Inflammatory macrophage (primary cell): ENCODE measurements around the gene CASP10.

Experiments
- DNase-seq, 2 donors: peaks; one replicate each; pipeline ENCODE4 v3.0.0-alpha.2; 2020 to 2022

The CASP10 gene

DNA sequence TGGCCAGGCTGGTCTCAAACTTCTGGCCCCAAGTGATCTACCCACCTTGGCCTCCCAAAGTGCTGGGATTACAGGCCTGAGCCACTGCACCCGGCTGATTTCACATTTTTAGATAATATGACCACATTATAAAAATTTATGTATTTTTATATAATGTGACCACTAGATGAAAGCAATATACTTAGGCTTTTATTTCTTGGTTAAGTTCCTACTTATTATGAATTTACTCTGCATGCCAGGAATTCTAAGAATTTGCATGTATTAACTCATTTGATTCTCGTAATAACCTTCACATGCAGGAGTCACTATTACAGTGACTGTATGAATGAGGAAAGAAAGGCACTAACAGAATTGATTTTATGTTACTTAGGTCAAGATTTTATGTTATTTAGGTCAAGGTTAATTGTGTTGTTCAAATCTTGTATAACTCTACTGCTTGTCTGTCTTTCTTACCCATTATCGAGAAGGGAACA, 51.8 kb downstream of the CASP10 start:
- no peak for DNase-seq

DNA sequence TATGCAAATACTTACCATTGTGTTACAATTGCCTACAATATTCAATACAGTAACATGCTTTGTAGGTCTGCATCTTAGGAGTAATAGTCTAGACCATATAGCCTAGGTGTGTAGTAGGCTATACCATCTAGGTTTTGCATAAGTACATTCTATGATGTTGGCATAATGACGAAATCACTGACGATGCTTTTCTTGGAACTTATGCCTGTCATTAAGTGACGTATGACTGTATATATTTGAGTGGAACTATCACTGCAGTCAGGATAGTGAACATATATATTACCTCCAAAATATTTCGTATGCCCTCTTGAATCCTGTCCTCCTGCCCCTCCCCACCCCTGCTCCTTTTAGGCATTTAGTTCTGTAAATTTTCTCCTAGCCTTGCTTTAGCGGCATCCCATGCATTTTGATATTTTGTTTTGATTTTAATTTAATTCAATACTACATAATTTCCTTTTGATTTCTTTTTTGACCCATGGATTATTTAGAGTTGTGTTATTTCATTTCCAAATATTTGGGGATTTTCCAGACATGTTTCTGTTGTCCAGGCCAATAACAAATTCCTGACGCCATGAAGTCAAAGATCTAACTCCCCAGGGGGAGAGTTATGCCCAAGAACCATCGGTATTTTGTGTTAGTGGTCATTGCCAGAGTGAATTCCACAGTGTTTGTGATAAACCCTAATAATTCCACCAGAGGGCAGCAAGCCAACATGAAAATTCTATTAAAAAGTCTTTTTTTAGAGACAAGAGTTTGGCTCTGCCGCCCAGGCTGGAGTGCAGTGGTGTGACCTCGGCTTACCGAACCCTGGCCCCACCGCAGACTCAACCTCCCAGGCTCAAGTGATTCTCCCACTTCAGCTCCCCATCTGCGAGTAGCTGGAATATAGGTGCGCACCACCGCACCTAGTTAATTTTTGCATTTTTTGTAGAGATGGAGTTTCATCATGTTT, 53.2 kb downstream of the CASP10 start:
- peak; percentile 65 to 89 for DNase-seq

DNA sequence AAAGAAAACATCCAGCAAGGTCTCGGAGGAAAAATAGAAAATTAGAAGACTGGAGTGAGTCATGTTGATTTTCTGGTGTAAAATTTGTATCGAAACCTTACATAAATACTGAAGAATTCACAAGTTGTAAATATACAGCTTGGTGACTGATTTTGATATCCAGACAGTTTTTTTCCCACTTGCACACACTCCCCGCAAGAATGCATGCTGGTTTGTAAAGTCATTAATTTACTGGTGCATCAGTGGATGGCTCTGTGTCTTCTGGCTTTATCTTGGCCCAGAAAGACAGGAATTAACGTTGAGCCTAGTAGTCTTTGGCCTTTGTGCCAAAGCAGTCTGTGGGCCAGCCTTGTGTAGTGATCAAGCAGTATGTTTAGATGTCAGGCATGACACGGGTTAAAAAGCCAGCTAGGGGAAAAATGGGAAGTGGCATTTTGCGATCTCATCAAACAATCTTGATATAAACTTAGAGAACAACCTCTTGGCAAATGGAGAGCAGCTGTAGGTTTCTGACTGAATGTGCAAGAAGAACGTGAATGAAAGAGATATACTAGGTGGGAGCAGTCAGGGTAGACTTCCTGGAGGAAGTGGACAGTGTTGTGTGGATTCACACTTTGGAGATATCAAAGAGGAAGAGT, 54.7 kb downstream of the CASP10 start:
- DNase-seq, result peak; percentile 44 to 62

DNA sequence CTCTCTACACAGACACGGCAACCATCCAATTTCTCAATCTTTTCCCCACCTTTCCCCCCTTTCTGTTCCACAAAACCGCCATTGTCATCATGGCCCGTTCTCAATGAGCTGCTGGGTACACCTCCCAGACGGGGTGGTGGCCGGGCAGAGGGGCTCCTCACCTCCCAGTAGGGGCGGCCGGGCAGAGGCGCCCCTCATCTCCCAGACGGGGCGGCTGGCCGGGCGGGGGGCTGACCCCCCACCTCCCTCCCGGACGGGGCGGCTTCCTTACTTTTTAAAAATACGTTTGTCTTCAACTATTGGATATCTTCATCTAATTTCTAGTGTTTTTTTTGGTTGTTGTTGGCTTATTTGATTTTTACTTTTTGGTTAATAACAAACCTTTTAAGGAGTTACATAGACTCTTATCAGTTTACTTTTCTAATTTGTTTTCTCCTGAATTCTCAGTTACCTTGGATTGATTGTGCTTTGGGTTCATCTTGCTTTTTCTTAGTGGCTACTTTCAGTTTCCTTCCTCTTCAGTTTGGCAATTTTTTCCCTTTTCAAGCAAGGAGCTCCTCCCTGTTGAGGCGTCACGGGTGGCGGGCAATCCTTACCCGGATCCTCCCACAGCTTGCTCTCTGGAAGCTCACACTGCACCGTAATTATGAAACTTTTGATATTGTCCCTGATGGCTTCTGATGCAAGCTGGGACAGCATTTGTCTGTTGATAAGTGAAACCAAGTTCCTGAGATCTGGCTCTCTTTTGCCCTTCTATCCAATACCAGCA, 56.4 kb downstream of the CASP10 start:
- DNase-seq, result peak; percentile 94 to 96

DNA sequence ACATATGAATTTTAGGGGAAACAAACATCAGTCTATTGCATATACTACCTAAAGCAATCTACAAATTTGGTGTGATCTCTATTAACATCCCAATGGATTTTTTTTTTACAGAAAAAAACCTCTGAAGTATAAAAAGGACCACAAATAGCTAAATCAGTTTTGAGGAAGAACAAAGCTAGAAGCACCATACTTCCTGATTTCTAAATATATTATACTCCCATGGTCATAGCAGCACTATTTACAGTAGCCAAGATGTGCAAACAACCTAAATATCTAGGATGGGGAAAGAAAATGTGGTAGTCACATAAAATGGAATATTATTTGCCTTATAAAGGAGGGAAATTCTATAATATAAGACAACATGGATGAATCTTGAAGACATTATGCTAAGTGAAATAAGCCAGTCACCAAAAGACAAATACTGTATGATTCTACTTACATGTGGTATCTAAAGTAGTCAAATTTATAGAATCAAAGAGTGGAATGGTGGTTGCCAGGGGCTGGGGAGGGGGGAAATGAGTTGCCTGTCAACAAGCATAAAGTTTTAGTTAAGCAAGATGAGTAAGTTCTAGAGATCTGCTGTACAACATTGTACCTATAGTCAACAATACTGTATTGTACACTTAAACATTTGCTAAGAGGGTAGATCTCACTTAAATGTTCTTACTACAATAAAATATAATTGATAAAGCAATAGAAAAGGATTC, 59.8 kb downstream of the CASP10 start:
- peak; percentile 33 to 72 for DNase-seq

DNA sequence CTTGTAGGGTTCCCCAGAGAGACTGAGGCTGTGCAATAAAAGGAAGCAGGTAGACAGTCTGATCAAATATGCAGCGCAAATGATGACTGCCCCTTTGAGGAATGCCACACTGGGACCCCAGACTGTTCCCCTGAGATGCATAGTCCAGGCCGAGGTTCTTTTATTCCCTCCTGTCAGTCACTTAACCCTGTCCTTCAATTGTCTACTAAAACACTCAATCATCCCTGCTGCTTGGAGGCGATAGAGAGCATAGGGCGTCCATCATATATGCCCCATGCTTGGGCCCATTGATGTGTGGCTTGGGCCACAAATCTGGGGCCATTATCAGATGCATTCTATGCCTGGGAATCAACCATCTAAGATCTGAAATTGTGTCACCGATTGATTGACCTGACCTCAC, 61.9 kb downstream of the CASP10 start:
- DNase-seq, result no peak

DNA sequence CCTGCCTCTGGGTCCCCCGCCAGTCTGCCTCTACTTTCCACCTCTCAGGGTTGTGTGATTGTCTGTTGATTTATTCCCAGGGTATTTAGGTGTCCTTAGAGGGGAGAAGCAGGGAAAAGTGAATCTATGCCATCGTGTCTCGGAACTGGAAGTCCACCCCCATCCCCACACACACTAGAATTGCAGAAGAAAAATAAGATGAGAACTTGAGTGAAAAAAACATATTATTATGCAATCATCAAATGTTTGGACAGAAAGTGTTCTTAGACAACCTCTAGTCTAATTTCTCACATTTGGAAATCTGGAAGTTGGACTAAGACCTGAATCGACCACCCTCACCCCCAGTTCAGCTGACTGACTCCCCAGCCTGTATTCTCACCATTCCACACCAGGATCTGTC, 63.3 kb downstream of the CASP10 start:
- peak; percentile 47 to 84 for DNase-seq

DNA sequence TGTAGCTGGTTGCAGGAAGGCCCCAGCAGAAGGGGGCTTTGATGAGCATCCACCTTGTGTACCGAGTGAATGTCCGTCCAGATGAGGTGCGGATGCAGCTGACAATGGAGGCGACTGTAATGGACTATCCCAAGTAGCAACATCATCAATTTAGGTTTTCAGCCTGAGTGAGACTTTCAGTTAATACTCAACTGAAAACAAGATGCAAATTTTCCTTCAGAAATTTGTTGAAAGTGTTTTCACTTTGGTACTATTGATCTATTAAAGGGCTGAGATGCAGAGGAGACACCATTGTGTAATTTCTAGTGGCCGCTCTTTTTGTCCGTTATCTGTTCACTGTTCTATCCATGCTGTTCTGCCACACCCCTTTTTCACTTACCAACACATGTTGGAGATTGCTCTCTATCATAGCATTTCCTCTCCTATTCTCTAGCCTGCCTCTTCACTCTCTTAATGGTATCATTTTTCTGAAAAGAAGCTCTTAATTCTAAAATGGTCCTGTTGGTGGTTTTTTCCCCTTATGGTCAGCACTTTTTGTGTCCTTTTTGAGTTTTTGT, 65.4 kb downstream of the CASP10 start:
- no peak for DNase-seq

DNA sequence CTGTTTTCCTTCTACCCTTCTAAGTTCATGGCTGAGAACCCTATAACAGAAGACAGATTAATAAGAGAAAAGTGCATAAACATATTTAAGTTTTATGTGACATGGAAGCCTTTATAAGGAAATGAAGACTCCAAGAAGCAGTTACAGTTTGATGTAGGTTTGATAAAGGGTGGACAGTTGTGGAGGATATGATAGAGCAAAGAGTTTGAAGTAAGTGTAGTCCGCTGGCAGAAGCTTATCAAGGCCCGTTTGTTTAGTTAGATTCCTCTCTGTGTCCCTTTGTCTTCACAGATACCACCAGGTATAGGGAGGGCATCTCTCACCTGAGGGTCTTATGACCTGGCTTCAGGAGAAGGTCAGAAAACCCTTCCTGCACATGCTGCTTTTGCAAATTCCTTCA, 66.9 kb downstream of the CASP10 start:
- DNase-seq, result no peak

DNA sequence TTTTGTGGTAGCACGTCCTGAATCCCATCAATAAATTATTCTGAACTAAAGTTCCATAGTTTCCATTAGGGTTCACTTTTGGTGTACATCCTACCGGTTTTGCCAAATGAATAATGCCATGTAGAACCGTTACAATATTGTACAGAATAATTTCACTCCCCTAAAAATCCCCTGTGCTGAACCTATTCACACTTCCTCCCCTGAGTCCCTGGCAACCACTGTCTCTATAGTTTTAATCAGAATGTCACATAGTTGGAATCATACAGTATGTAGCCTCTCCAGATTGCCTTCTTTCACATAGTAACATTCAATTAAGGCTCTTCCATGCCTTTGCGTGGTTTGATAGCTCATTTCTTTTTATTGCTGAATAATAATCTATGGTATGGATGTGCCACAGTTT, 67.8 kb downstream of the CASP10 start:
- no peak for DNase-seq

DNA sequence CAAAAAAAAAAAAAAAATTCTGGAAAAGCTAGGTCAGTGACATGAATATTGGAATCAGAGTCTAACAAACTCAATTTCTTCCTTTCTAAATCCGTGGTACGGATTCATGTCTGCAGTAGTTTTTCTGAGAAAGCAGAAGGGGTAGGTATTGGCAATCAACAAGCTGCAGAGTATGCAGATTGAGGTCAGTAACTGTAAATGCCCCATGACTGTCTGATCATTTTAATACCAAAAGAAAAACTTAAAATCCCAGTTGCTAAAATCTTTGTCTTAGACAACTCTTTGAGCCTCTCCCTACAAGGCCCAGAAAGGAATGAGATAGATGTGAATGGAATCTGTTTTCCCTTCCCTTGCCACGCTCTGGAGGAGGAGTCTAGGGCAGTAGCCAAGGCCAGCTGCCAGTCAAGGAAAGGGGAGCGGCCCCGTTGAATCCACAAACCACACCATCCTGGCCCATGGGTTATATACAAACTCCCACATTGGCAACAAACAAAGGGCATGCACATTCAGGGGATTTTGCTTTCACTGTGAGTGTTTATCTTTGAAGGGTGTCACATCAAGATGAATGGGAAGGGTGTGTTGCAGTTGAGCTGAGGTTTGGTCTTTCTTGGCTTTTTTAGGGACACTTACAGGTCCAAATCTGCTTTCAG, 71.3 kb downstream of the CASP10 start:
- DNase-seq, result peak; percentile 15 to 73

DNA sequence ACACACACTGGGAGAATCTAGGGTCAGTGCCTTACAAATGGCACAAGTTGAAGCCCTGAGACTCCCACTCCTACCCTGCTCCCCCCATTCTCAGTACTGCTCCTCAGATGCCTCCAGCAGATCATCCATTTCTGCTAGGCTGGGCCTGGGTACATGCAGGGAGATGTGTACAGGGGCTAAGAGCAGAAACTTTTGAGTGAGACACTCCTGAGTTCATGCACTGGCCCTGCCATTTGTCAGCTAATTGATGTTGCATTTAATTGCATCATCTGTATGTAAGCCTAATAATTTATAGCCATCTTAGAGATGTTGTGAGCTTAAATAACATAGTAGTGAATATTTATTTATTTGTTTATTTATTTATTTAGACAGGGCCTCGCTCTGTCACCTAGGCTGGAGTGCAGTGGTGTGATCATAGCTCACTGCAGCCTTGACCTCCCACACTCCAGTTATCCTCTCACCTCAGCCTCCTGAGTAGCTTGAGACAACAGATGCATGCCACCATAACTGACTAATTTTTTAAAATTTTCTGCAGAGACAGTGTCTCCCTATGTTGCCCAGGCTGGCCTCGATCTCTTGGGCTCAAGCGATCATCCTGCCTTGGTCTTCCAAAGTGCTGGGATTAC, 72.6 kb downstream of the CASP10 start:
- no peak for DNase-seq

DNA sequence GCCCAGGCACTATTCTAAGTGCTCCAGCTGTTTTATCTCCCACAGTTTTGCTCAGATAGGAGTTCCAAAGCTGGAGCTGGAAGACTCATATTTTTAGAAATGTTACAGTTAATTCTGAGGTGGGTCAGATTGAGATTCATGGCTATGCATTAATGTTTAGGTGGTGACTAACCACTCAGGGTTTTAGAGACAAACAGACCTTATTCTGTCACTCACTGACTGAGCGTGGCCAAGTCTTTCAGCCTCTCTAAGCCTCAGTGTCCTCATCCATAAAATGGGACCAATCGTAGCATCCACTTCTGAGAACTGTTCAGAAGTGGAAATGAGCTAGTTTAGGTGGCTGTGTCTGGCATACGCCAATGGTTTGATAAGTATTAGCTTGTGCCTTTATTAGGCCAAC, 73.1 kb downstream of the CASP10 start:
- DNase-seq, result no peak

DNA sequence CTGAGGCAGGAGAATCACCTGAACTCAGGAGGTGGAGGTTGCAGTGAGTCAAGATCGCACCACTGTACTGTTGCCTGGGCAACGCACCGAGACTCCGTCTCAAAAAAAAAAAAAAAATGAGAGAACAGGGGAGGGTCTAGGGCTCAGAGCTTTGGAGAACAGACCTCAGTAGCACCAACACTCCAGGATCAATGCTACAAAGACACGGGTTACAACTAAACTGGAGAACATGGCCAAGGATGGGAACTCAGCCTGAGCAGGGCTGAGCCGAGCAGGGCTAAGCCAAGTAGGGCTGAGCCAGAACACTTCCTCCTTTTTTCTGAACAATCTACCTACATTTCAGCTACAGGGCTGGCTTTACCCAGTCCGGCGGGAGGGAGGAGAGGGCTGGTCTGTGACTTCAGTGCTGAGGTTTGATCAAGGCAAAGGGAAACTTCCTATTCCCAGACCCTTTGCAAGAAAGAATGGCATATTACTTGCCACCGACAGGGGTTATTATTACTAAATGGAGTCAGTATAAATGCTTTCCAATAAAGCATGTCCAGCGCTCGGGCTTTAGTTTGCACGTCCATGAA, 74.5 kb downstream of the CASP10 start:
- peak; percentile 77 for DNase-seq

DNA sequence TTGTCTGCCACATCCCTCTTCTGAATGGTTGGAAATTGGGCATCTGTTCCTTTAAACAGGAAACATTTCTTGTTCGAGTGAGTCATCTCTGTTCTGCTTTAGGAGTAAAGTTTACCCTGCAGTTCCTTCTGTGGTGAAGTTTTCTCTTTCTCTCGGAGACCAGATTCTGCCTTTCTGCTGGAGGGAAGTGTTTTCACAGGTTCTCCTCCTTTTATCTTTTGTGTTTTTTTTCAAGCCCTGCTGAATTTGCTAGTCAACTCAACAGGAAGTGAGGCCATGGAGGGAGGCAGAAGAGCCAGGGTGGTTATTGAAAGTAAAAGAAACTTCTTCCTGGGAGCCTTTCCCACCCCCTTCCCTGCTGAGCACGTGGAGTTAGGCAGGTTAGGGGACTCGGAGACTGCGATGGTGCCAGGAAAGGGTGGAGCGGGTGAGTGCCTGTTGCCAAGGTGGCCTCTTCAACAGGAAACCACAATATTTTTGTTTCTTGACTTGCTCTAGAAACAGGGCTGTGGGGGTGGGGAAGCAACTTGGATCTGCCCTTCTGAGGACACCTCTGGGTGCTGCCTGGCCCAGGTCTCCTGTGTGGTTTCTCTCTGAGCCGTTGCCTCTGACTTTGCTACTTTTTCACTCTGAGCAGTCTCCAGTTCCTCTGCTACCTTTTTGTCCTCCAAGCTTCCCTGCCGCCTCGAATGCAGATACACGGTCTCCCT, 75.2 kb downstream of the CASP10 start:
- DNase-seq, result peak; percentile 56 to 85

DNA sequence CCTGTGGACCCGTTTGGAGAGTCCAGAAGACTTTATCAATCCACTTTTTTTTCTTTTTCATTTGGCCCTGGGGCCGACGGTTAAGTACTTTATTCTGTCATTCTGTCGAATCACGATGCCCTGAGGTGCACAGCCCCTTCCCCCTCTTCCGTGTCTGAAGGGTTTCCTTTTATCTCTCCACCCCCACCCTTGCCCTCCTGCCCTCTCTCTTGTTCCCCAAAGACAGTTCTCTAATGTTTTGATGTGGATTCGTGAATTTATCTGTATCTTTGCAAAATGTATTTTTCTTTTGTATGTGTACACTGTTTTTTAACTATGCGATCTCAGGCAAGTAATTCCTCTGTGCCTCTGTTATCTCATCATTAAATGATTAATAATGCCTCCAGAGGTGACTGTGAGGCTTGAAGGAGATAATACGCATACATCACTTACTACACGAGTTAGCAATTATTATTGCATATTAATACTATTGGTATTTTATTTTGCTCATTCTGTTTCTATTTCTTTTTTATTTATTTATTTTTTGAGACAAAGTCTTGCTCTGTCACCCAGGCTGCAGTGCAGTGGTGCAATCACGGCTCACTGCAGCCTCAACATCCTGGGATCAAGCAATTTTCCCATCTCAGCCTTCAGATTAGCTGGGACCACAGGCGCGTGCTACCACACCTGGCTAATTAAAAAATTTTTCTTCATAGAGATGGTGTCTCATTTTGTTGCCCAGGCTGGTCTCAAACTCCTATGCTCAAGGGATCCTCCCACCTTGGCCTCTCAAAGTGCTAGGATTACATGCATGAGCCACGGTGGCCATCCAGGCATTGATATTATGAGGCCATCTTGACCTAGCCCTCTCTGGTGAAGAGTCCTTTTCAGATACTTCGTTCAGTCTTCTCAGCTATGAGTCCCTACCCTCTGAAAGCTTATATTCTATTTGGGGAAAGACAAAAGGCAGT, 76.0 kb downstream of the CASP10 start:
- DNase-seq, result peak; percentile 40 to 43

DNA sequence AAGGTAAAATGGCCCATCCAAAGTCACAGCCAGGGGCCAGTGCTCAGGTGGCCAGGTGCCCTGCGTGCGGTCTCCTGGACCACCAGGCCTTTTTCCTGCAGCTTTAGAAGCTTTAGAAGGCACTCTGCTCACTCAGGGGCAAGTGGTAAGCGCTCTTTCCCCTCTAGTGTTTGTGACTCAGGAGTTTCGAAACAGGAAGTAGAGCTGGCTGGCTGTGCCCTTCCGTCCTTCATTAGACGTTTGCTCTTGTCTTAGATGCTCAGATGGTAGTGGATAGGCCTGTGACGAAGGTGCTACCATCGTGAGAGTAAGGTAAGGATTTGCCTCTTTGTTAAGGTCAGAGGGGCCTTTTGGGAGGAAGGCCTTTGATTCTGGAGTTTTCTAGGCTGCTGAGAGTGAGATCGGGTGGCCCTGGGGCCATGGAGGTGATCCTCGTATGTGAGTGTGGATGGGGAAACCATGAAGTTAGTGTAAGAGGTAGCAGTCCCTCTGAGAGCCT, 77.4 kb downstream of the CASP10 start, which contains the start of gene CASP8:
Gene CASP8 (plus strand): TSS at position 235 of the 499 bp plus-strand sequence. CDS start 5,951 bp downstream, outside the sequence.
- DNase-seq, result peak; percentile 83

DNA sequence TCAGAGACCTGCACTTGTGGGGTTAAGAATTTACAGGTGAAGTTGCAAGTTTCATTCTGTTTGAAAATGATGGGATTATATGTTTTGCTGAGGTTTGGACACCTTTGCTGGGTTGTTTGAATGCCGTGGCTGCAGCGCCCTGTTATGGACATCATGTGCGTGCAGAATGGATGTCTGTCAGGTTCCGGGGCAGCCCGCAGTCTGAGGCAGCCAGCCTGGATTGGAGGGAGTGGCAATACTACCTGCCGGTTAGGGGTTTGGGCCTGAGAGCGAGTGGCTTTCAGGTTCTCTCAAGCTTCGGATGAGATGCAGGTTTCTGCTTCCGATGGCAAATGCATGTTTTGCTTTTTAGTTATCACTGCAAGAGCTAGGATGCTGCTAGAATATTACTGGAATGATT, 78.5 kb downstream of the CASP10 start:
- no peak for DNase-seq
